GM12872 (cell line): ENCODE data around the gene SFRP5.

Experiments
- TF ChIP-seq, protein P1 (sequence below): IDR thresholded peaks from 3 replicates; pipeline ENCODE4 v1.5.1; 2011; ENCODE audit warnings: low read depth, mild to moderate bottlenecking, low read length, moderate library complexity; ENCODE audit not compliant: insufficient read depth

Gene SFRP5

DNA sequence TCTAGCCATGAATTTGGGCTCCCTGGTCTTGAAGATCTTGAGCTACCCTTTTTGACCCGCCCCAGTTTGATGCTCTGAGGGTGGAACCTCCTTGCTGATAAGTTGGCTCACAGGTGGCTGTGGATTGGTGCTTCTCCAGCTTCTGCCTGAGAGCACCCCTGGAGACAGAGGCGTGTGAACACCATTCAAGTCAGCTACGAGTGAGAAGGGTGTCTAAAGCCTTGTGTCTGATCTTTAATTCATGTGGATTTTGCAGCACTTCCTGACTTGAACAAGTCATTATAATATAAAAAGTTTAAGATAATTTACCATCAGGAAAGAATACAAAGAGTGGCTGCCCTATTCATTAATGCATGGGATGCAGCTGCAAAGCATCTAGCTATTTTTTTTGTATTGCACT, 40.2 kb upstream of the SFRP5 start:
- TF ChIP-seq, protein P1, sequence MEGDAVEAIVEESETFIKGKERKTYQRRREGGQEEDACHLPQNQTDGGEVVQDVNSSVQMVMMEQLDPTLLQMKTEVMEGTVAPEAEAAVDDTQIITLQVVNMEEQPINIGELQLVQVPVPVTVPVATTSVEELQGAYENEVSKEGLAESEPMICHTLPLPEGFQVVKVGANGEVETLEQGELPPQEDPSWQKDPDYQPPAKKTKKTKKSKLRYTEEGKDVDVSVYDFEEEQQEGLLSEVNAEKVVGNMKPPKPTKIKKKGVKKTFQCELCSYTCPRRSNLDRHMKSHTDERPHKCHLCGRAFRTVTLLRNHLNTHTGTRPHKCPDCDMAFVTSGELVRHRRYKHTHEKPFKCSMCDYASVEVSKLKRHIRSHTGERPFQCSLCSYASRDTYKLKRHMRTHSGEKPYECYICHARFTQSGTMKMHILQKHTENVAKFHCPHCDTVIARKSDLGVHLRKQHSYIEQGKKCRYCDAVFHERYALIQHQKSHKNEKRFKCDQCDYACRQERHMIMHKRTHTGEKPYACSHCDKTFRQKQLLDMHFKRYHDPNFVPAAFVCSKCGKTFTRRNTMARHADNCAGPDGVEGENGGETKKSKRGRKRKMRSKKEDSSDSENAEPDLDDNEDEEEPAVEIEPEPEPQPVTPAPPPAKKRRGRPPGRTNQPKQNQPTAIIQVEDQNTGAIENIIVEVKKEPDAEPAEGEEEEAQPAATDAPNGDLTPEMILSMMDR = no peak

DNA sequence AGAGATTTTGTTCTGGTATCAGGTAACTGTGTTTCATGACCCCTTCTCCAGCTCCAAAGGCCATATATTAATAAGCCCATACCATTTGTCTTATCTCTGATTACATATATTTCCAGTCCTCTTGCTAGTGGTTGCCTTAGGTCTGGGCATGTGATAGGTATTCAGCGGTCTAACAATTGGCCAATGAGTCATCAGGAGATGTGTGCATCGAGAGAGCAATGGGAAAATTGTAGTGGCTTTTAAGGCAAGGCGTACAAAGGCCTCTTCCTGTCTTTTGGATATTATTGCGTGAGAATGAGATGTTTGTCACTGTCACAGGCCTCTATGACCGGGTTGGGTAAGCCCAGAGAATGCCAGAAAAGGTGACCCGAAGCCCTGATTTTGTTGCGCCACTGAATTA, 38.6 kb upstream of the SFRP5 start:
- TF ChIP-seq, protein P1 = no peak

DNA sequence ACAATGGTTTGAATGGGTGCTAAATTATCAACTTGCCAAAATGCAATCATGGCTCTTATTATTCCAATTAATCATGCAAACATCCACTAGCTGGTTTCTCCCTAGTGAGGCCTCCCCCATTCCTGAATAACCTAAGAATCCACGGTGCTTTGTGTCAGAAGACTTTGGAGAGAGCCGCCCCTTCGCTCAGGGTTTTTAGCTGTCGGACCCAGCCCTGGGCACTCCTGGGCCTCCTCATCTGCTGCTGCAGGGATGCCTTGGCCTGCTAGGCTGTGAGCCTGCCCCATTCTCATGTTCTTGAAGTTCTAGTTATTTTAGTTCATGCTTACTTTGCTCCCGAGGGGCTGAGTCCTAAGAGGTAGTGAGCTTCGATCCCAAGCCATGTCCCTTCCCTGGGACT, 34.1 kb upstream of the SFRP5 start:
- TF ChIP-seq, protein P1 = no peak

DNA sequence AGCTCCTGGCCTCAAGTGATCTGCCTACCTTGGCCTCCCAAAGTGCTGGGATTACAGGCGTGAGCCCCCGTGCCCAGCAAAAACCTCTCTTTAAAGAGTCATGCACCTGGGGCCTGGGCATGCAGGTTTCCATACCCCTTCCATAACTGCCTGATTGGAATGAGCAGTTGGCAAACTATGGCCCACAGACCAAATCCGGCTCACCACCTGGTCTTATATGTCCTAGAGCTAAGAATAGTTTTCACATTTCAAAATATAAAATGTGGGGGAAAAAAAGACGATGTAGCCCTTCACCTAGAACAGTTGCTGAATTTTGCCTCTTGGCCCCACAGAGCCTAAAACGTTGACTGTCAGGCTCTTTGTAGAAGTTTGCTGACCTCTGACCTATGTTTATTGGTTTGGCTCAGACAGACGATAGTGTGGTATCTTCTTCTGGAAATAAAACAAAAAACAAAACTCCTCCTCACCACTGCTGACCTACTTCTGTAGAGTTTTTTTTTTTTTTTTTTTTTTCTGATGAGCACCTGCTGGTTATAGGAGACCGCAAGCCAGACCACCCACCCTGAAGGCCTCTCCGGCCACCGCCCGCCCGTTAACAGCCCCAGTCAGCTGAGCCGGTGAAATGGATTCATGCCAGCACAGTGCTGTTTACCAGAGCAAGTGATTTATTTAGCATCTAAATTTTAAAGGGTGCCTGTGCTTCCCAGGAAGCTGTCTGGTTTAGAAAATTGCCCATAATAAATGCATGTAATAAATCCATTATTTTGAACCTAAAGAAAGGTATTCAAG, 33.5 kb upstream of the SFRP5 start:
- TF ChIP-seq, protein P1 = no peak

DNA sequence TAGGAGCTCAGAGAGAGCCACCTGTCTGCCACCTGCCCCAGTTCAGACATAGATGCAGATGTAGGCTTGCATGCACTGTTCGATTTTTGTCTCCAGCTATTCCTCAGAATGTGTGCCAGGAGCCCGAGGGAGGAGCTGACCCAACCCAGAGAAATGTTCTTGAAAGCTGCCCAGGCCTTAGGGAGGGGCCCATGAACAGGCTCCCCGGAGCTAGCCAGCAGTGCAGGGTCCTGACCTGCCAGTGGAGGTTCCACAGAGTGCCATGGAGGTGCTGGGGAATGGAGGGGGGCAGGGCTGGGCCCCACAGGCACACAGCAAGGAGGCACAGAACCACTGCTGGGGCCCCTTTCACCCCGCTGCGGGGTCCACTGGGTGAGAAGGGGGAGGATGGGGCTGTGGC, 29.6 kb upstream of the SFRP5 start:
- TF ChIP-seq, protein P1 = no peak

DNA sequence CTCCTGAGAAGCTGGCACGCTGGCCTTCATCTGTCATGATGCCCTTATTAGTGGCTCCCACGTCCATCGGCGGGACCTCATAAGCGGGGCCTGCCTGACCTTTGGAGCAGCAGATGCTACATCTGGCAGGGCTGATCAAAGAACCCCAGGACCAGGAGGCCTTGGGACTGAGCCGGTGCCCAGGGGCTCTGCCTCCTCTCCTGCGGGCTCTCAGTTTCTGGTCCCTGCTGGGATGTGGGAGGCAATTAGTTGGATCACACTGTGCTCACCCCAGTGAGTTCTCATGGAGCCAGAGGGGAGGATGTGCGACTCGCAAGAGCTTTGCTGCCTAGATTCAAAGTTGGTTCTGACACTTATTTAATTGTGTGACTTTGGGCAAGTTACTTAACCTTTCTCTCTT, 28.7 kb upstream of the SFRP5 start:
- TF ChIP-seq, protein P1 = no peak

DNA sequence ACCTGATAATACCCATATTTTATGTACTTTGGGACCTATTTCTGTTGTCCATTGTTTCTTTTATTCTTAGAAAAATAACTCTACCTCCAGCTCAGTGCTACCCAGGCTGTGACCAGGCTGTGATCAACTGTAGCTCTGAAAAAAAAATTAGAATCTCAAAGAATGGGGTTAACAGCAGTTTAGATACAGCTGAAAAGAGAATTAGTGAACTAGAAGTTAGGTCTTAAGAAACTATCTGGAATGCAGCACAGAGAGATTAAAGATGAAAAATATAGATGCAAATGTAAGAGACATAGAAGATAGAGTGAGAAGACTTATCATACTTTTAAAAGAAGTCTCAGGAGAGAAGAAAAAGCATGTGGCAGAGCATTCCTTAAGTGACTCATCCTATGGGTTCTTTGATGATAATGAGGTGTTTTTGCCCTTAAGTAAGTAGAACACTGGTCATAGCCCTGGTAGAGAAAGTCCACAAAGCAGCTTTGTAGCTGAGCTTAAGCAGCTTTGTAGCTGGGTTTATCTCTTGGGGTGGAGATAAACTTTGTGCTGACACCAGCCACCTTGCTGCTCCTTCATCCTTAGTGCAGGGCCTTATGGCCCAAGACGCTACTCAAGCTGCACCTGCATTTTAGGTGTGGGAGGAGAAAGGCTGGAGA, 27.3 kb upstream of the SFRP5 start:
- TF ChIP-seq, protein P1 = no peak
